Measurements from ENCODE around the gene CLCN5. TPM values are rescaled to one million over a fixed set of nuclear protein-coding genes. Genes with fewer than 3 reads are reported as not detected.
A peak's percentile ranks its signal among the peaks of the same experiment; 100 is the strongest.
"Not testable (repeated sequence)": the region's sequence is repeated elsewhere in the genome, so short reads cannot be mapped to it uniquely, and the experiment has no call there.

The CLCN5 gene
- polyA plus RNA-seq, 5 donors: 12.2 to 15.7 (median 14.9) TPM

GRCh38 chrX:49995107-49995731 is 72.8 kb downstream of the CLCN5 start:
- DNase-seq: no peak

GRCh38 chrX:49995795-49996455 is 73.5 kb downstream of the CLCN5 start:
- DNase-seq: no peak

GRCh38 chrX:49996474-49996873 is 74.1 kb downstream of the CLCN5 start:
- no peak for DNase-seq

- no peak for DNase-seq
These were observed 76.7 kb downstream of the CLCN5 start for GRCh38 chrX:49999087-49999486.

- DNase-seq: no peak
These were observed 78.6 kb downstream of the CLCN5 start for GRCh38 chrX:50000937-50001542.

GRCh38 chrX:50002067-50002714 is 79.8 kb downstream of the CLCN5 start:
- DNase-seq: peak; percentile 9 to 17

- DNase-seq: no peak
These were observed 81.1 kb downstream of the CLCN5 start for GRCh38 chrX:50003467-50003866.

GRCh38 chrX:50003927-50004326 is 81.5 kb downstream of the CLCN5 start:
- no peak for DNase-seq

GRCh38 chrX:50025591-50025990 is 103.2 kb downstream of the CLCN5 start:
- not testable (repeated sequence) for DNase-seq

- no peak for DNase-seq
These were observed 112.7 kb downstream of the CLCN5 start for GRCh38 chrX:50035126-50035525.

GRCh38 chrX:50036426-50036825 is 114.0 kb downstream of the CLCN5 start:
- no peak for DNase-seq

- DNase-seq: no peak
These were observed 123.4 kb downstream of the CLCN5 start for GRCh38 chrX:50045823-50046222.

GRCh38 chrX:50049228-50049627 is 126.8 kb downstream of the CLCN5 start:
- no peak for DNase-seq

GRCh38 chrX:50054147-50054546 is 131.8 kb downstream of the CLCN5 start:
- DNase-seq: no peak

- no peak for DNase-seq
These were observed 144.0 kb downstream of the CLCN5 start for GRCh38 chrX:50066318-50066937.

- peak; percentile 17 to 32 for DNase-seq
These were observed 145.3 kb downstream of the CLCN5 start for GRCh38 chrX:50067435-50068284.

- no peak for DNase-seq
These were observed 145.8 kb downstream of the CLCN5 start for GRCh38 chrX:50068285-50068563.

- no peak for DNase-seq
These were observed 146.5 kb downstream of the CLCN5 start for GRCh38 chrX:50068893-50069292.

GRCh38 chrX:50071494-50071893 is 149.1 kb downstream of the CLCN5 start:
- DNase-seq: no peak

- no peak for DNase-seq
These were observed 149.7 kb downstream of the CLCN5 start for GRCh38 chrX:50072110-50072509.

GRCh38 chrX:50073601-50074000 is 151.2 kb downstream of the CLCN5 start:
- DNase-seq: no peak
